Coronary artery (tissue), 2 donors: ENCODE results near the gene STK26.
"Not testable (repeated sequence)": the region's sequence is repeated elsewhere in the genome, so short reads cannot be mapped to it uniquely, and the experiment has no call there.

Source experiments
- DNase-seq: peaks from one replicate; pipeline ENCODE4 v3.0.0-alpha.2; 2017; ENCODE audit warnings: low spot score
- H3K27ac ChIP-seq, 2 donors: fragments of 200-600 bp; sonication (generic); one replicate each; pipeline ENCODE4 v1.5.1; 2016 to 2019
- H3K4me3 ChIP-seq: fragments of 200-600 bp; sonication (generic); 2 replicates; pipeline ENCODE4 v1.5.1; 2016; ENCODE audit warnings: mild to moderate bottlenecking, moderate library complexity
- CTCF ChIP-seq: fragments of 200-600 bp; sonication (generic); IDR thresholded peaks from one replicate; pipeline ENCODE4 v1.5.1; 2019; ENCODE audit warnings: antibody characterized with exemption

The STK26 gene

GRCh38 chrX:132037479-132037993, 14.4 kb downstream of the STK26 start:
- TF ChIP-seq CTCF, result no peak
- no peak overlapping the region for H3K4me3 ChIP-seq
- no peak overlapping the region for H3K27ac ChIP-seq
- DNase-seq, result no peak

- no peak for TF ChIP-seq CTCF
- Histone ChIP-seq H3K27ac (no peak overlapping the region), H3K4me3 (no peak overlapping the region)
- no peak for DNase-seq
These were observed 17.0 kb downstream of the STK26 start for GRCh38 chrX:132040066-132040465.

DNA sequence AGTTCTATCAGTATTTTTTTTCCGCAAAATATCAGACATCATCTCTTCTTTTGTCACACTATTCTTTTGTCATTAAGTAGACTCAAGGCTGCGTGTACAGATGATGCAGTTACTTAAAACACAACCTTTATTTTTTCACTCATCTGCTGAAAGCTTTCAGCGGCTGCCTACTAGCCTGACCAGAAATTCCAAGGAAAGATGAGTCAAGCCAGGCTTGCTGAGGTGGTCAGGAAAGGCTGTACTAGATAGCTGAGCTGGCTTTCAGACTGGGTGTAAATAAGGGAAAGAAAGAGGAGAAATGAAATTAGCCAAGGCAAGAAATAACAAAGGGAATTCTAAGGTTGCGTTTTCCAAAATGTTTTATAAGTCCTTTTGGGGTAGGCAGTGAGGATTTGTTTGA, 17.9 kb downstream of the STK26 start:
- no peak overlapping the region for H3K27ac ChIP-seq
- no peak for TF ChIP-seq CTCF
- no peak overlapping the region for H3K4me3 ChIP-seq
- DNase-seq, result no peak

DNA sequence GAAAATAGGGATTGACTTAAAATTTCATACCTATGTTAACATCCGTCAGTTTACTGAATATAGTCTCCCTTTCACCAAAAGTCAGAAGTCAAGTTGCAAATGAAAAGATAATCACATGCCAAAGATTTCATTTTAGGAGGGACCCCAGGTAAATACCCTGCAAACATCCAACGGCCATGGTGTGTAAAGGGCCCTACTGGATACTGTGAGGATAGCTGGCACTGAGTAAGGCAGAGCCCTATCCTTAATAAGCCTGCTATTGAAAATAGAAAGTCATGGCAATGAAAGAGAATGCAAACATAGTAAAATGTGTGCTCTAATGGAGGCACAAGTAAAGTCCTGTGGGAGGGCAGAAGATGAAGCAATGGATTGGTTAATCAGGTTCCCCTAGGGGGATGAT, 20.9 kb downstream of the STK26 start:
- DNase-seq, result no peak
- Histone ChIP-seq H3K4me3 (no peak overlapping the region), H3K27ac (no peak overlapping the region)
- no peak for TF ChIP-seq CTCF

DNA sequence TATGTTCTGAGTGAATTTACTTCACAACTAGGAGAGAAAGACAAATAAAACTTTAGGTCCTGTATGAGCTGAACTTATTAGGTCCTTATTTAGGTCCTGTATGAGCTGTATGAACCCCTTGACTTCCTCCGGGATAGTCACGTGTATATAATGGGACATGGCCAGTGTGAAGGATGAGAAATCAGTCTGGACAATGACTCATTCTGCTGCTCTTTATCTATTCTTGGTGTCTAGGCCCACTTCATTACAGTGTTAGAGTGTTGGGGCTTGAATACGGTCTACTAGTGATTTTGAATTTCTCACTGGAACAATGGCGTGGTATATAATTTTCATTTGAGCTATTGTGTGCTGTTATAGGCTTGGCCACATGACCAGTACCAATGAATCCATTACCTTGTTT, 21.9 kb downstream of the STK26 start:
- no peak for TF ChIP-seq CTCF
- no peak overlapping the region for H3K27ac ChIP-seq
- H3K4me3 ChIP-seq, result no peak overlapping the region
- DNase-seq, result no peak

DNA sequence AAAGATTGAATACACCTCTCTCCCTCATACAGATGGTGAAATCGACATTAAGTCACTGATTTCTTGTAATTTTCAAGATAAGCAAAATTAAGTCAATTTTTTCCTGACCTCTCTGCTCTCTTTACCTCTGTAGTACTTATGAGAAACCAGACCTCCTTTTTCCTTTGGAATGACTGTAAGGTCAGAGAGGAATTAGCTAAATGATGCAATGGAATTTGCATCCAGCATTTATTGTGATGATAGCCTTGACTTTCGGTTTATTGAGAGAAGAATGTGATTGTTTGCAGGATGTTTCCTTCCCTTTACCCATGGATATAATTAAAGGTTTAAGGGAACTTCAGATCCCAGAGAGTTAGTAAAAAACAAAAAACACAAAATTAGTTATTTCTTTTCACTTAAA, 22.4 kb downstream of the STK26 start:
- Histone ChIP-seq H3K4me3 (no peak overlapping the region), H3K27ac (no peak overlapping the region)
- DNase-seq, result no peak
- TF ChIP-seq CTCF, result no peak

DNA sequence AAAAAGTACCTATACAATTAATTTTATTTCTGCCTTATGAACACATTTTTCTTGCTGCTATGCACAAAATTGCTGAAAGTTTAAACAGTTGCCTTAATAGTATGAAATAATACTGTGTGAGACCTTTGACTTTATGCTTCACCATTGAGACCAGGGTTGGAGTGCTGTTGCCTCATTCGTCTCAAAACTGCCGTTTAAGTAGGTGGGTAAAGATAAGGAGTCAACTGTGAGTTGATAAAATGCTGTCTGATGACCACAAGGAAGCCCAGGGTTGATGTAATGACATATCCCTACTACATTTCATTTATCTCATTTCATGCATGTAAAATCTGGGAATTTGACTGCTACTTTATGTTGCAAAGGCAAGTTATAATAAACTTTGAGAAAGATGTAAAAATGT, 23.4 kb downstream of the STK26 start:
- no peak for TF ChIP-seq CTCF
- DNase-seq, result no peak
- H3K4me3 ChIP-seq, result no peak overlapping the region
- H3K27ac ChIP-seq, result no peak overlapping the region

- H3K4me3 ChIP-seq, DNase-seq, H3K27ac ChIP-seq: not testable (repeated sequence)
These were observed 28.7 kb downstream of the STK26 start for GRCh38 chrX:132051778-132052177.
